DOHH2 (cell line): ENCODE data around the gene SERPINA9.

Source experiments
- H3F3A ChIP-seq: fragments of 200-600 bp; sonication (generic), shearing (Covaris generic); 2 replicates; pipeline ENCODE4 v1.6.0; 2016; ENCODE audit warnings: antibody characterized with exemption, mild to moderate bottlenecking; ENCODE audit not compliant: control insufficient read depth, insufficient read depth
- H3K27ac ChIP-seq: fragments of 200-600 bp; sonication (generic); 2 replicates; pipeline ENCODE4 v1.5.1; 2014; ENCODE audit warnings: low read depth, mild to moderate bottlenecking, low read length, moderate library complexity
- H3K27me3 ChIP-seq: fragments of 200-600 bp; sonication (generic); 2 replicates; pipeline ENCODE4 v1.6.1; 2014; ENCODE audit warnings: mild to moderate bottlenecking, low read length, mixed read lengths; ENCODE audit not compliant: control insufficient read depth
- H3K36me3 ChIP-seq: fragments of 200-600 bp; sonication (generic); 2 replicates; pipeline ENCODE4 v1.6.1; 2014; ENCODE audit warnings: mild to moderate bottlenecking, low read length, moderate library complexity, mixed read lengths; ENCODE audit not compliant: control insufficient read depth
- H3K4me1 ChIP-seq: fragments of 200-600 bp; sonication (generic); 2 replicates; pipeline ENCODE4 v1.6.1; 2014; ENCODE audit warnings: mild to moderate bottlenecking, low read length, mixed read lengths; ENCODE audit not compliant: control insufficient read depth
- H3K4me2 ChIP-seq: fragments of 200-600 bp; sonication (generic); 2 replicates; pipeline ENCODE4 v1.6.0; 2014; ENCODE audit warnings: mild to moderate bottlenecking, low read length, moderate library complexity
- H3K4me3 ChIP-seq: fragments of 200-600 bp; sonication (generic); 2 replicates; pipeline ENCODE4 v1.5.1; 2014; ENCODE audit warnings: mild to moderate bottlenecking, low read length, mixed read lengths
- H3K79me2 ChIP-seq: fragments of 200-600 bp; sonication (generic); 2 replicates; pipeline ENCODE4 v1.6.1; 2014; ENCODE audit warnings: mild to moderate bottlenecking, low read length, mixed read lengths; ENCODE audit not compliant: control insufficient read depth
- H3K9me2 ChIP-seq: fragments of 200-600 bp; sonication (generic); replicated peaks from 2 replicates; pipeline ENCODE4 v1.6.1; 2014; ENCODE audit warnings: mild to moderate bottlenecking, low read length, mixed read lengths; ENCODE audit not compliant: control insufficient read depth
- H3K9me3 ChIP-seq: fragments of 200-600 bp; sonication (generic); 2 replicates; pipeline ENCODE4 v1.6.1; 2014; ENCODE audit warnings: antibody characterized with exemption, low read length, mixed read lengths; ENCODE audit not compliant: control insufficient read depth, insufficient read depth
- H4K20me1 ChIP-seq: fragments of 200-600 bp; sonication (generic); 2 replicates; pipeline ENCODE4 v1.6.0; 2014; ENCODE audit warnings: low read depth, mild to moderate bottlenecking, antibody characterized with exemption, low read length, moderate library complexity; ENCODE audit not compliant: control insufficient read depth, insufficient read depth
- EZH2phosphoT487 ChIP-seq: fragments of 200-600 bp; sonication (generic); IDR thresholded peaks from 2 replicates; pipeline ENCODE4 v1.6.1; 2017; ENCODE audit warnings: borderline replicate concordance, mild to moderate bottlenecking, antibody characterized with exemption, low read length, moderate library complexity, mixed read lengths
- TF ChIP-seq, protein P1 (sequence below): fragments of 200-600 bp; sonication (generic); IDR thresholded peaks from one replicate; pipeline ENCODE4 v1.5.1; 2014; ENCODE audit warnings: antibody characterized with exemption, mild to moderate bottlenecking, low read depth, low read length; ENCODE audit not compliant: poor library complexity, severe bottlenecking

Gene SERPINA9

DNA sequence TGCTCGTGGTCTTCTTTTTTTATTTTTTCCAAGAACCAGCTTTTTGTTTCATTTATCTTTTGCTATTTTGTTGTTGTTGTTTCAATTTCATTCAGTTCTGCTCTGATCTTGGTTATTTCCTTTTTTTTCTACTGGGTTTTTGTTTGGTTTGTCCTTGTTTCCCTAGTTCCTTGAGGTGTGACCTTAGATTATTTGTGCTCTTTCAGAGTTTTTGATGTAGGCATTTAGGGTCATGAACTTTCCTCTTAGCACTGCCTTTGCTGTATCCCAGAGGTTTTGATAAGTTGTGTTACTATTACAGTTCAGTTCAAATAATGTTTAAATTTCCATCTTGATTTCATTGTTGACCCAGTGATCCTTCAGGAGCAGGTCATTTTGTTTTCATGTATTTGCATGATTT, 20.1 kb downstream of the SERPINA9 start:
- peaks cover 77% of the 10 kb centered on the region for H3K4me1 ChIP-seq
- no peak overlapping the region for H3K27ac ChIP-seq

DNA sequence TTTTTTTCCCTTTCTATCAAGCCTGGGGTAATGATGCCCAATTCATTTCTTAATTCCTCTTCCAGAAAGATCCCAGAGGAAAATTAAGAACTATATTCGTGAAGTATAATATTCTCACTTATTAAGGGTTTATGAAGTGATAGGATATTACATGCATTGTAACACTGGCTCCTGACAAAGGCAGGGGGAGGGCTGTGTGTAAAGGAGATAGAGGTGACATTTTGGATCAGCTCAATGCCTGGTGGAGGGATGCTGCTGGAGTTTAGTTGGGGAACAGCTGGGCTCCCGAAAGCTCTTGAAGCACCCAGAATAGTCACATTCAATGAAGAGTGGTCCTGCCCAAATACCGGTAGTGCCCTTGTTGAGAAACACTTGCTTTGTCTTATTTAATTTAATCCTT, 24.2 kb downstream of the SERPINA9 start:
- Histone ChIP-seq H3K27ac (peak overlapping the region; percentile 93), H3K9me2 (no peaks in the 10 kb centered on the region), H4K20me1 (no peaks in the 10 kb centered on the region), H3K4me1 (peaks cover 56% of the 10 kb centered on the region), H3K4me3 (peak overlapping the region; percentile 75), H3K79me2 (no peaks in the 10 kb centered on the region), H3F3A (peaks cover 19% of the 10 kb centered on the region), H3K27me3 (no peaks in the 10 kb centered on the region), H3K4me2 (peak overlapping the region; percentile 98), H3K9me3 (0 out of 2 replicates have a peak, but pooled peaks cover 3% of the 10 kb centered on the region), H3K36me3 (no peaks in the 10 kb centered on the region)
- TF ChIP-seq, protein P1, sequence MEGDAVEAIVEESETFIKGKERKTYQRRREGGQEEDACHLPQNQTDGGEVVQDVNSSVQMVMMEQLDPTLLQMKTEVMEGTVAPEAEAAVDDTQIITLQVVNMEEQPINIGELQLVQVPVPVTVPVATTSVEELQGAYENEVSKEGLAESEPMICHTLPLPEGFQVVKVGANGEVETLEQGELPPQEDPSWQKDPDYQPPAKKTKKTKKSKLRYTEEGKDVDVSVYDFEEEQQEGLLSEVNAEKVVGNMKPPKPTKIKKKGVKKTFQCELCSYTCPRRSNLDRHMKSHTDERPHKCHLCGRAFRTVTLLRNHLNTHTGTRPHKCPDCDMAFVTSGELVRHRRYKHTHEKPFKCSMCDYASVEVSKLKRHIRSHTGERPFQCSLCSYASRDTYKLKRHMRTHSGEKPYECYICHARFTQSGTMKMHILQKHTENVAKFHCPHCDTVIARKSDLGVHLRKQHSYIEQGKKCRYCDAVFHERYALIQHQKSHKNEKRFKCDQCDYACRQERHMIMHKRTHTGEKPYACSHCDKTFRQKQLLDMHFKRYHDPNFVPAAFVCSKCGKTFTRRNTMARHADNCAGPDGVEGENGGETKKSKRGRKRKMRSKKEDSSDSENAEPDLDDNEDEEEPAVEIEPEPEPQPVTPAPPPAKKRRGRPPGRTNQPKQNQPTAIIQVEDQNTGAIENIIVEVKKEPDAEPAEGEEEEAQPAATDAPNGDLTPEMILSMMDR, result no peak
- TF ChIP-seq EZH2phosphoT487, result no peak

More for the DNA sequence above, 20.1 kb downstream of the SERPINA9 start:
- Histone ChIP-seq H3F3A (peaks cover 16% of the 10 kb centered on the region), H3K27me3 (no peaks in the 10 kb centered on the region), H3K79me2 (no peaks in the 10 kb centered on the region), H4K20me1 (no peaks in the 10 kb centered on the region), H3K4me2 (no peak overlapping the region), H3K36me3 (no peaks in the 10 kb centered on the region), H3K9me2 (no peaks in the 10 kb centered on the region), H3K4me3 (no peak overlapping the region), H3K9me3 (peaks cover 17% of the 10 kb centered on the region; the same call in 1 of the 2 replicates)
- TF ChIP-seq, protein P1, result no peak
- TF ChIP-seq EZH2phosphoT487, result no peak

DNA sequence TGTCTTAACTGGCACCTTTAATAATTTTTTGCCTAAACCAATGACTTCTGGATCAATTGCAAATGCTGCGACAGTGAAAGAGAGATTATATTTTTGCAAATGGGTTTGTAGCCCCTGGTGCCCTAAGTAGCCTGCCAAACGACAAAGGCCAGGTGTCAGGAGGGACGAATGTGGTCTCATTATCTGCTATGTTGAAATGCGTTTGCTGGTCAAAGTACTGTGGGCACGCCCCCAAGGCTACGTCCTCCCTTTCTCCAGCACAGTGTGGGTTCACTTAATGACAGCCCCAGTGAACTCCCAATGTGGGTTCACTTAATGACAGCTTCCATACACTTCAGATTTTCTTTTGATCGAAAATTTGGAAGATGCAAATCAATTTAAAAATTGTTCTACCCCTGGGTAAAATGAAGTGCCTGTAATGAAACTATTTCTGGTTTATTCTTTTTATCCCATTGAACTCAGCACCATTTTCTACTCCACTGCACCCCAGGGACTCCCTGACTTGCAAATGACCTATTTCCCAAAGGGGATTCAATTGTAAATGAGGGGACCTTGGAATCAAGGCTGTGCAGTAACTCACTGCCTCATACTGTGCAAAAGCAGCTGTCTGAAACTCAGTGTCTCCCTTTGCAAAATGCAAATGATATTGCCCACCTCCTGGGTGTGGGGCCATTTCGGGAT, 24.8 kb downstream of the SERPINA9 start:
- Histone ChIP-seq H3K4me1 (peaks cover 50% of the 10 kb centered on the region), H3K36me3 (no peaks in the 10 kb centered on the region), H3K4me2 (peak overlapping the region; percentile 98), H3K9me3 (0 out of 2 replicates have a peak, but pooled peaks cover 3% of the 10 kb centered on the region), H3K27me3 (no peaks in the 10 kb centered on the region), H3K9me2 (no peaks in the 10 kb centered on the region), H4K20me1 (no peaks in the 10 kb centered on the region), H3F3A (peaks cover 19% of the 10 kb centered on the region), H3K79me2 (no peaks in the 10 kb centered on the region), H3K27ac (peak overlapping the region; percentile 93), H3K4me3 (peak overlapping the region; percentile 75)
- TF ChIP-seq, protein P1, result no peak
- no peak for TF ChIP-seq EZH2phosphoT487
